Measurements from ENCODE around the gene GLIS1. TPM values are rescaled to one million over a fixed set of nuclear protein-coding genes. Genes with fewer than 3 reads are reported as not detected.

The GLIS1 gene
- total and polyA plus RNA-seq, 2 donors (not counting 3 experiments of a cell fraction or from before 2014, with no cell fraction given): not detected

DNA sequence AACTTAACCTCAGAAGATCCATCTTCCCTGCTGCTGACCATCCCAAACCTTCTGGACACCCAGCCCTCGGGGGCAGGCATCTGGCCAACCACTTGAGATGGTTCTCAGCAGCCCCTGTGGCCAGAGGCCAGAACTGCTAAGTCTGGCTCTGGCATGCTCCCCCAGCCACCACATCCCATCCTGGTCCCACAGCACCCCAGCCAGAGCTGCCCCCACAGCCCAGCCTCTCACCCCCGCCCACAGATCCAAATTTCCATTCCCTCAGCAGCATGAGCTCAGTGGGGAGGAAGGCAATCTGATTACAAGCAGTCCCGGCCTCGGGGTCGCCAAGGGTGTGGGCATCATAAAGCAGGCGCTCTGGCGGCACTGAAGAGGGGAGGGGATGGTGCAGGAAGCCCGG is 45.6 kb downstream of the GLIS1 start:
- Histone ChIP-seq H3K4me2 (ENCODE audit: insufficient read depth, low read length) (no peak overlapping the region), H4K20me1 (replicated peaks; ENCODE audit: control insufficient read depth, extremely low read depth, insufficient read depth, low read length) (no peaks in the 10 kb centered on the region), H3K9me1 (replicated peaks; ENCODE audit: control insufficient read depth, extremely low read depth, insufficient read depth, low read length) (no peaks in the 10 kb centered on the region), H3K4me1 (ENCODE audit: control insufficient read depth, extremely low read depth, insufficient read depth, low read length) (no peaks in the 10 kb centered on the region), H2AFZ (ENCODE audit: low read depth, low read length) (no peak overlapping the region), H3K27me3 (ENCODE audit: control insufficient read depth in 2 of 2, insufficient read depth in 2 of 2, low read length in 2 of 2) (no peaks in the 10 kb centered on the region), H3K4me3 (replicated peaks in 1 of 3; ENCODE audit: insufficient read depth in 1 of 3, low read depth in 1 of 3, low read length in 3 of 3) (no peak overlapping the region), H3K36me3 (ENCODE audit: control insufficient read depth in 2 of 2, extremely low read depth in 1 of 2, insufficient read depth in 2 of 2, low read length in 2 of 2) (no peaks in the 10 kb centered on the region), H3K79me2 (ENCODE audit: control insufficient read depth, insufficient read depth, low read length) (no peaks in the 10 kb centered on the region), H3K27ac (ENCODE audit: insufficient read depth, low read depth, low read length) (no peak overlapping the region), H3K9ac (replicated peaks; ENCODE audit: extremely low read depth, insufficient read depth, low read length) (no peak overlapping the region), H3K9me3 (replicated peaks; ENCODE audit: control insufficient read depth, insufficient read depth, low read length) (no peaks in the 10 kb centered on the region)
- BruUV-seq (replicated peaks): no TSS peak
- DNase-seq (ENCODE audit: low read depth, low spot score) (no peak), FAIRE-seq (no peak)
- CTCF ChIA-PET: interaction anchor here (1.8 kb wide), 1 partner anchor 22 kb away, joined by 6 read pairs; no protein-coding TSS in a partner anchor
- intact Hi-C loops (cut with micrococcal nuclease) (no loop called here), dilution Hi-C loops (cut with MboI; ENCODE audit: extremely low pct_ligation_motif_present, low sequenced_read_pairs) (no loop called here)
- POLR2A ChIA-PET: no interaction called here
- TF ChIP-seq POLR2A (IDR thresholded peaks at IDR 0.05; ENCODE audit: low read depth, low read length) (no peak), MAX (IDR thresholded peaks at IDR 0.05; ENCODE audit: insufficient read depth, insufficient read length) (no peak), POLR2AphosphoS5 (IDR thresholded peaks at IDR 0.05; ENCODE audit: insufficient read depth, low read depth, low read length) (no peak), JUN (IDR thresholded peaks at IDR 0.05; ENCODE audit: borderline replicate concordance, insufficient read depth, insufficient read length, low read depth) (no peak), EZH2 (IDR thresholded peaks at IDR 0.05; ENCODE audit: borderline replicate concordance, low read depth, low read length, severe bottlenecking) (no peak), FOS (IDR thresholded peaks at IDR 0.05; ENCODE audit: borderline replicate concordance, insufficient read depth, low read length) (no peak), CTCF (IDR thresholded peaks at IDR 0.05; ENCODE audit: extremely low read depth in 1 of 2, insufficient read depth in 1 of 2, low read depth in 1 of 2, low read length in 2 of 2) (no peak), GATA2 (IDR thresholded peaks at IDR 0.05; ENCODE audit: insufficient read depth, insufficient read length, low read depth, low read length) (no peak), MYC (IDR thresholded peaks at IDR 0.05; ENCODE audit: low read depth, low read length) (no peak)
